Epithelial cell of esophagus (primary cell): Measurements from ENCODE around the gene SV2C.

Experiments used
- DNase-seq: peaks from one replicate; pipeline ENCODE4 v3.0.0; 2010; ENCODE audit warnings: low read depth
- H3K4me3 ChIP-seq: 2 replicates; pipeline ENCODE4 v1.5.1; 2011; ENCODE audit warnings: mild to moderate bottlenecking, low read length, control low read depth
- CTCF ChIP-seq: IDR thresholded peaks from 2 replicates; pipeline ENCODE4 v1.5.1; 2011; ENCODE audit warnings: low read depth, mild to moderate bottlenecking, low read length, control low read depth, inconsistent platforms; ENCODE audit not compliant: insufficient read depth; ENCODE audit errors: missing control alignments

Gene SV2C

GRCh38 chr5:76062502-76063041 is 20.6 kb upstream of the SV2C start:
- H3K4me3 ChIP-seq = no peak overlapping the region
- DNase-seq = no peak
- no peak for TF ChIP-seq CTCF

- no peak for DNase-seq
- TF ChIP-seq CTCF = no peak
- no peak overlapping the region for H3K4me3 ChIP-seq
These were observed 17.9 kb upstream of the SV2C start for GRCh38 chr5:76065258-76065657.

DNA sequence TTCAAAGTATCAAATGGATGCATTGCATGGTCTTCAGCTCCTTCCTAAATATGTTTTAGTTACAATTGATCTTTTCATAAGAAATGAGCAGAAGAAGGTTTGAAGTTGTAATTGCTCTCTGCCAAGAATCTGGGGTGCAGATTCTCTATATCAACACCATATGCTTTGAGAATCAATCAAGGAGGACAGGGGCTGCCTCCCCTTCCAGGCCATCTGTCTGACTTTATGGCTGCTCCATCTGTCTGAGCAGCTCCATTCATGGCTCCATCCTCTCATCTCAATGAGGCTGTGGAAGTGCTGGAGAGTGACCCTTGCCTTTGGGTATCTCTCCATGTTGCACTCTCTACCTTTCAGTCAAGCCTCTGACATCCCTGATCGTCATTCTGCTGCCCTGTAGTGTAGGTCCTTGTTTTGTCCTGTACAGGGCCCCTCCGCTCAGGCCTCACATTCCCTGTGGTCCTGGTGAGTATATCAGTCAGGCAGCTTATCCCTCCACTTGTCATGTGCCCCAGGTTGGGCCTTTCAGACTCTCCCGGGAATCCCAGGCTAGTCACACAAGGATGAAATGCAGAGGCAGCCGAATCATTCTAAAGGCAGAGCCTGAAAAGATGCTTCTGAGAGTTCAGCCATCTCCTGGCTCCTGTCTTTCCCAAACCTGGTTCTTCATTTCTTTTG is 14.0 kb upstream of the SV2C start:
- TF ChIP-seq CTCF = no peak
- DNase-seq = no peak
- no peak overlapping the region for H3K4me3 ChIP-seq

GRCh38 chr5:76074487-76075065 is 8.6 kb upstream of the SV2C start:
- no peak overlapping the region for H3K4me3 ChIP-seq
- TF ChIP-seq CTCF = peak; percentile 52
- no peak for DNase-seq

DNA sequence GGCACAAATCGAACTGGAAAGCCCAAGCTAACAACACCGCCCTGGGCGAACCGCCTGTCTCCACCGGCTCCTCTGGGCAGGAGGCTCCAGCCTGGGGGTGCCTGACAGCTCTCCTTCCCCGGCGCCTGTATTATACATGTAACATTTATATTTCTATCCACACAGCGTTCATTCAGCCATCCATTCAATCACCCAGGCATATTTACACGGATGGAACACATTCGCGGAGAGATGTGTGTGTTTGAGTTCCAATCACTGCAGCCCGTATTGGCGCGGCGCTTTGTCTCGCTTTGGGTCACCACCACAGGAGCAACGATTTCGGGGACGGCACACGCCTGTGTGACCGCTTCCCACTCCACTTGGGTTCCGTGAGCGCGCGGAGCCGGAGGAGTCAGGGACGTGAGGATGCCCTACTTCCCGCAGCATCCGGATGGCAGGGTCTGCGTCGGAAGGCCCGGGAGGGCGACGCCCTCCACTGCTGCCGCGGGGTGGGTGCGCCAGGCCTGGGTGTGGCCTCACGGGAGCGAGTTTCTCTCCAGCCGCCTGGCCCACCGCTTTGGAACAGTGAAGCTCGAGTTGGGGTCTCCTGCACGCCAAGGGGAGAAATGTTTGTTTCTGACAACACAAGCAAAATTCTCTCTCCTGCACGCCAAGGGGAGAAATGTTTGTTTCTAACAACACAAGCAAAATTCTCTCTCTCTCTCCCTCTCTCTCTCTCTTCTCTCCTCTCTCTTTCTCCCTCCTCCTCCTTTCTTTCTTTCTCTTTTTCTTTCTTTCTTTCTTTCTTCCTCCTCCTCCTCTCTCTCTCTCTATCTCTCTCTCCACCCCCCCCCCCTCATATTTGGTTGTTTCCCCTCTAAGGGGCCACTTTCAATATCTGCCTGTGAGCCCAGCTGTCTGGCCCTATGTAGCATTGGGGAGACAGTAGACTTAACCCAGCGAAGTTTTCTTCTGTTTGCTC is 1.1 kb upstream of the SV2C start:
- no peak for DNase-seq
- TF ChIP-seq CTCF = no peak
- no peak overlapping the region for H3K4me3 ChIP-seq

DNA sequence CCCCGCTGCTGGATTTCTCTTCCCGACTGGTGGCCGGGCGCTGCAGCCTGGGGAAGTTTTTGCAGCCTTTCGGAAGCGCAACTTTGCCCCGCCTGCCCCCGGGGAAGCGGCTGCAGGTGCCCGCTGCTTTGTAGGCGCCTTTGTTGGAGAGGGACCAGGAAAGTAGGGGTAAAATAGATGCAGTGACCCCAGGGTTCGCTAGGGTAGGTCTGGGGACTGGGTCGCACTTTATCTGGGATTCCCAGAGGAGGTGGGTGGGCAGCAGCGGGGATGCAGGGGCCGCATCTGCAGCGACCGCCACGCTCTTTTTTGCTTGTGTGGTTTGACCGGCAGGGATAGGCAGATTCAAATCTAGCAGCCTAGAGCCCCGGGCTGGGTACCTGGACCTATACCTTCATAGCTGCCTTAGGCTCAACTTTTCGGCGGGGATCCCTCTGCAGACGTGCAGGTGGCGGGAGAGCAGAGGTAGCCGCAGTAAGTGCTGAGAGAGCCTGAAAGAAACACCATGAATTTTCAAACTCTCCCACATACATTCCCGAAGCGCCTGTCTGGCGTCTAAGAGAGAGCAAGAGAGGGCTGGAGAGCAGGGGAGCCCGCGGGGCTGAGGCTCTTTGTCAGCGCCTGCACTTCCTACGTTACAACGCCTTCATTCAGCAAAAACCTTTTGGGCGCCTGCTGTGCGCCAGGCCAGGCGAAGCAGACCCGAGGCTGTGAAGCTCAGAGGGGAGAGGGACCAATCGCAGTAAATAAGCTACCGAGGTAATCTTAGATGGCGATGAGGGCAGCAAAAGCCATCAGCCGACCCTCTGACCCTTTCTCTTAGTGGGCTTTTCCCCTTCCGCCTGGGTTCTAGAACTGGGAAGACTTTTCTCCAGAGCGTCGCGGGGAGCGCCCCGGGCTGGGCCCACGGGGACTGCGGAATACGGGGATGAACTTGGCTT is 642 bp downstream of the SV2C start:
- DNase-seq = no peak
- no peak for TF ChIP-seq CTCF
- no peak overlapping the region for H3K4me3 ChIP-seq
